GM20431 (cell line): ENCODE measurements around the gene CDKL2.
"Not testable (repeated sequence)": the region's sequence is repeated elsewhere in the genome, so short reads cannot be mapped to it uniquely, and the experiment has no call there.

ENCODE experiments used
- in situ Hi-C: fragments of 300-500 bp; cut with MseI, MboI; formaldehyde crosslinking; loops from one replicate; pipeline ENCODE4 v1.15.0; 2020; ENCODE audit warnings: low sequenced_read_pairs; ENCODE audit not compliant: unreplicated experiment

CDKL2 gene

GRCh38 chr4:75561789-75562188, 68.5 kb downstream of the CDKL2 start:
- in situ Hi-C loops: no loop called here

- in situ Hi-C loops: no loop called here
Measured at GRCh38 chr4:75557696-75558095, 72.6 kb downstream of the CDKL2 start.

GRCh38 chr4:75555294-75556164, 74.8 kb downstream of the CDKL2 start, which contains the start of gene ODAPH:
Gene ODAPH (plus strand): TSS chr4:75556066. CDS start chr4:75556083, 17 bp downstream.
- in situ Hi-C loops: no loop called here

GRCh38 chr4:75552452-75552851, 77.9 kb downstream of the CDKL2 start:
- in situ Hi-C loops: no loop called here

- in situ Hi-C loops: no loop called here
Measured at GRCh38 chr4:75549019-75549418, 81.3 kb downstream of the CDKL2 start.

- in situ Hi-C loops: no loop called here
Measured at GRCh38 chr4:75547647-75548387, 82.5 kb downstream of the CDKL2 start.

GRCh38 chr4:75545526-75545925, 84.8 kb downstream of the CDKL2 start:
- in situ Hi-C loops: no loop called here

- in situ Hi-C loops: no loop called here
Measured at GRCh38 chr4:75544870-75545269, 85.5 kb downstream of the CDKL2 start.

GRCh38 chr4:75544220-75544619, 86.1 kb downstream of the CDKL2 start:
- in situ Hi-C loops: not testable (repeated sequence)

- in situ Hi-C loops: no loop called here
Measured at GRCh38 chr4:75542824-75543223, 87.5 kb downstream of the CDKL2 start.

GRCh38 chr4:75537308-75537707, 93.0 kb downstream of the CDKL2 start:
- in situ Hi-C loops: not testable (repeated sequence)

GRCh38 chr4:75533926-75534325, 96.4 kb downstream of the CDKL2 start:
- in situ Hi-C loops: not testable (repeated sequence)

- in situ Hi-C loops: not testable (repeated sequence)
Measured at GRCh38 chr4:75533339-75533887, 96.9 kb downstream of the CDKL2 start.

GRCh38 chr4:75531536-75532143, 98.7 kb downstream of the CDKL2 start:
- in situ Hi-C loops: not testable (repeated sequence)

GRCh38 chr4:75530556-75531322, 99.6 kb downstream of the CDKL2 start:
- in situ Hi-C loops: no loop called here
